ENCODE data around the gene RBBP5.

RBBP5 gene

GRCh38 chr1:205074084-205074483 is 47.7 kb downstream of the RBBP5 start:
- DNase-seq (ENCODE audit: low read depth in 1 of 2, low spot score in 1 of 2) = no peak
- TF ChIP-seq POLR2AphosphoS5 (IDR thresholded peaks at IDR 0.05; ENCODE audit: low read depth) (no peak), SPI1 (IDR thresholded peaks at IDR 0.05; ENCODE audit: borderline replicate concordance, low read depth) (no peak), CTCF (IDR thresholded peaks at IDR 0.05; ENCODE audit: insufficient read depth, low read length) (no peak), GABPA (IDR thresholded peaks at IDR 0.05; ENCODE audit: low read depth) (no peak)
- TF ChIP-seq, protein P1, sequence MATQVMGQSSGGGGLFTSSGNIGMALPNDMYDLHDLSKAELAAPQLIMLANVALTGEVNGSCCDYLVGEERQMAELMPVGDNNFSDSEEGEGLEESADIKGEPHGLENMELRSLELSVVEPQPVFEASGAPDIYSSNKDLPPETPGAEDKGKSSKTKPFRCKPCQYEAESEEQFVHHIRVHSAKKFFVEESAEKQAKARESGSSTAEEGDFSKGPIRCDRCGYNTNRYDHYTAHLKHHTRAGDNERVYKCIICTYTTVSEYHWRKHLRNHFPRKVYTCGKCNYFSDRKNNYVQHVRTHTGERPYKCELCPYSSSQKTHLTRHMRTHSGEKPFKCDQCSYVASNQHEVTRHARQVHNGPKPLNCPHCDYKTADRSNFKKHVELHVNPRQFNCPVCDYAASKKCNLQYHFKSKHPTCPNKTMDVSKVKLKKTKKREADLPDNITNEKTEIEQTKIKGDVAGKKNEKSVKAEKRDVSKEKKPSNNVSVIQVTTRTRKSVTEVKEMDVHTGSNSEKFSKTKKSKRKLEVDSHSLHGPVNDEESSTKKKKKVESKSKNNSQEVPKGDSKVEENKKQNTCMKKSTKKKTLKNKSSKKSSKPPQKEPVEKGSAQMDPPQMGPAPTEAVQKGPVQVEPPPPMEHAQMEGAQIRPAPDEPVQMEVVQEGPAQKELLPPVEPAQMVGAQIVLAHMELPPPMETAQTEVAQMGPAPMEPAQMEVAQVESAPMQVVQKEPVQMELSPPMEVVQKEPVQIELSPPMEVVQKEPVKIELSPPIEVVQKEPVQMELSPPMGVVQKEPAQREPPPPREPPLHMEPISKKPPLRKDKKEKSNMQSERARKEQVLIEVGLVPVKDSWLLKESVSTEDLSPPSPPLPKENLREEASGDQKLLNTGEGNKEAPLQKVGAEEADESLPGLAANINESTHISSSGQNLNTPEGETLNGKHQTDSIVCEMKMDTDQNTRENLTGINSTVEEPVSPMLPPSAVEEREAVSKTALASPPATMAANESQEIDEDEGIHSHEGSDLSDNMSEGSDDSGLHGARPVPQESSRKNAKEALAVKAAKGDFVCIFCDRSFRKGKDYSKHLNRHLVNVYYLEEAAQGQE (IDR thresholded peaks at IDR 0.05; ENCODE audit: insufficient replicate concordance, low read depth) = no peak
- H3K27me3 ChIP-seq (ENCODE audit: insufficient read depth, poor library complexity, severe bottlenecking) = no peaks in the 10 kb centered on the region

DNA sequence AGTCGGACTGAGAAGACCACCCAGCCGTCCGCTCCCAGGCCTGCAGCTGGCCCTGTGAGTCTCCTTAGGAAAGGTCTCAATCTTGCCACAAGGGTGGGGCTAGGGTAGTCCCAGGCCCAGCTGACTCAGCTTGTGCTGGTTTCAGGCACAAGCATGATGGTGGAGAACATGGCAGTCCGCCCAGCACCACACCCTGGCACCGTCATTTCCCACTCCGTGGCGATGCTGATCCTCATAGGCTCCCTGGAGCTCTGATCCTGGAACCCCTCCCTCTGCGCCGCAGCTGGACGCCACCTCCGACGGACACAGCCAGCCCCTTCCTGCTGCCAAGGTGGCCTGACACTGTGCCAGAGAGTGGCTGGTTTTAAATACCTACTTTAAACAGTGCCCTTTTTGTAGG is 48.3 kb downstream of the RBBP5 start:
- no peak for DNase-seq (ENCODE audit: low read depth in 1 of 2, low spot score in 1 of 2)
- no peak overlapping the region for H3K27ac ChIP-seq (replicated peaks)
- H3K27me3 ChIP-seq (ENCODE audit: insufficient read depth, poor library complexity, severe bottlenecking) = no peaks in the 10 kb centered on the region
- TF ChIP-seq, protein P1 (IDR thresholded peaks at IDR 0.05; ENCODE audit: insufficient replicate concordance, low read depth) = no peak
- TF ChIP-seq SPI1 (IDR thresholded peaks at IDR 0.05; ENCODE audit: borderline replicate concordance, low read depth) (no peak), CTCF (IDR thresholded peaks at IDR 0.05; ENCODE audit: insufficient read depth, low read length) (no peak), GABPA (IDR thresholded peaks at IDR 0.05; ENCODE audit: low read depth) (no peak), POLR2AphosphoS5 (IDR thresholded peaks at IDR 0.05; ENCODE audit: low read depth) (no peak)
- H3K4me3 ChIP-seq (replicated peaks; ENCODE audit: insufficient read depth, low read length) = no peak overlapping the region

More at GRCh38 chr1:205074084-205074483, 47.7 kb downstream of the RBBP5 start:
- Histone ChIP-seq H3K27ac (replicated peaks) (no peak overlapping the region), H3K4me3 (replicated peaks; ENCODE audit: insufficient read depth, low read length) (no peak overlapping the region)

- TF ChIP-seq POLR2AphosphoS5 (IDR thresholded peaks at IDR 0.05; ENCODE audit: low read depth) (no peak), CTCF (IDR thresholded peaks at IDR 0.05; ENCODE audit: insufficient read depth, low read length) (no peak), SPI1 (IDR thresholded peaks at IDR 0.05; ENCODE audit: borderline replicate concordance, low read depth) (no peak), GABPA (IDR thresholded peaks at IDR 0.05; ENCODE audit: low read depth) (no peak)
- TF ChIP-seq, protein P1 (IDR thresholded peaks at IDR 0.05; ENCODE audit: insufficient replicate concordance, low read depth) = no peak
- no peak overlapping the region for H3K27ac ChIP-seq (replicated peaks)
- H3K27me3 ChIP-seq (ENCODE audit: insufficient read depth, poor library complexity, severe bottlenecking) = no peaks in the 10 kb centered on the region
- DNase-seq (ENCODE audit: low read depth in 1 of 2, low spot score in 1 of 2) = no peak
- H3K4me3 ChIP-seq (replicated peaks; ENCODE audit: insufficient read depth, low read length) = no peak overlapping the region
Observed at GRCh38 chr1:205072881-205073280, 48.9 kb downstream of the RBBP5 start.
